ENCODE measurements around the gene SPRR3.

SPRR3 gene

GRCh38 chr1:153035211-153035610, 33.7 kb downstream of the SPRR3 start:
- H3K4me3 ChIP-seq (ENCODE audit: low read depth, low read length), result no peak overlapping the region
- TF ChIP-seq, protein P1, sequence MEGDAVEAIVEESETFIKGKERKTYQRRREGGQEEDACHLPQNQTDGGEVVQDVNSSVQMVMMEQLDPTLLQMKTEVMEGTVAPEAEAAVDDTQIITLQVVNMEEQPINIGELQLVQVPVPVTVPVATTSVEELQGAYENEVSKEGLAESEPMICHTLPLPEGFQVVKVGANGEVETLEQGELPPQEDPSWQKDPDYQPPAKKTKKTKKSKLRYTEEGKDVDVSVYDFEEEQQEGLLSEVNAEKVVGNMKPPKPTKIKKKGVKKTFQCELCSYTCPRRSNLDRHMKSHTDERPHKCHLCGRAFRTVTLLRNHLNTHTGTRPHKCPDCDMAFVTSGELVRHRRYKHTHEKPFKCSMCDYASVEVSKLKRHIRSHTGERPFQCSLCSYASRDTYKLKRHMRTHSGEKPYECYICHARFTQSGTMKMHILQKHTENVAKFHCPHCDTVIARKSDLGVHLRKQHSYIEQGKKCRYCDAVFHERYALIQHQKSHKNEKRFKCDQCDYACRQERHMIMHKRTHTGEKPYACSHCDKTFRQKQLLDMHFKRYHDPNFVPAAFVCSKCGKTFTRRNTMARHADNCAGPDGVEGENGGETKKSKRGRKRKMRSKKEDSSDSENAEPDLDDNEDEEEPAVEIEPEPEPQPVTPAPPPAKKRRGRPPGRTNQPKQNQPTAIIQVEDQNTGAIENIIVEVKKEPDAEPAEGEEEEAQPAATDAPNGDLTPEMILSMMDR (IDR thresholded peaks at IDR 0.05; ENCODE audit: control insufficient read depth, extremely low read depth, insufficient read depth), result no peak
- DNase-seq (ENCODE audit: low read depth), result no peak

GRCh38 chr1:153040950-153041631, 39.5 kb downstream of the SPRR3 start, which contains the start of gene SPRR2D:
SPRR2D (minus strand) TSS chr1:153041120; CDS start chr1:153040346, 774 bp downstream.
- TF ChIP-seq, protein P1 (IDR thresholded peaks at IDR 0.05; ENCODE audit: control insufficient read depth, extremely low read depth, insufficient read depth), result no peak
- DNase-seq (ENCODE audit: low read depth), result no peak

DNA sequence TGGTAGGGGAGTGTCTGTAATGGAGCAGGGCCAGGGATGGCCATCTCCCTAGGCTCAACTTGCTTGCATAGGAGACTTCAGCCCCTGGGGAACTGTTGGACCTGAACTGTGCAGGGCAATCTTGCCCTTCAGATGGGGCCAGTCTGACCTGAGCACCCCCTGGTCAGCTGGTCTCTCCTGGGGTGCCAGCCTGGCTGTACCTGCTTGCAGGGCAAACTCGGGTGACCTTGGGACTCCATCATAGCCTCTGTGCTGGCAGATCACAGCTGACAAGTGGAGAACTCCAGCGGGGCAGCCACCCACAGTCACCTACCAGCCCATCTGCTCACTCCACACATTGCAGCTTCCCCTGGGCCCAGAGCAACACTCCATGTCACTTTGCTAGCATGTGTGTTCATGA, 47.7 kb downstream of the SPRR3 start:
- DNase-seq (ENCODE audit: low read depth), result no peak
- TF ChIP-seq, protein P1 (IDR thresholded peaks at IDR 0.05; ENCODE audit: control insufficient read depth, extremely low read depth, insufficient read depth), result no peak
- no peak overlapping the region for H3K4me3 ChIP-seq (ENCODE audit: low read depth, low read length)

More at GRCh38 chr1:153040950-153041631, 39.5 kb downstream of the SPRR3 start, which contains the start of gene SPRR2D:
- H3K4me3 ChIP-seq (ENCODE audit: low read depth, low read length), result no peak within 1 kb of the TSS

All from LNCaP clone FGC (cell line).